ENCODE data around the gene NPIPA2.
"Not testable (repeated sequence)": the region's sequence is repeated elsewhere in the genome, so short reads cannot be mapped to it uniquely, and the experiment has no call there.

NPIPA2 gene

DNA sequence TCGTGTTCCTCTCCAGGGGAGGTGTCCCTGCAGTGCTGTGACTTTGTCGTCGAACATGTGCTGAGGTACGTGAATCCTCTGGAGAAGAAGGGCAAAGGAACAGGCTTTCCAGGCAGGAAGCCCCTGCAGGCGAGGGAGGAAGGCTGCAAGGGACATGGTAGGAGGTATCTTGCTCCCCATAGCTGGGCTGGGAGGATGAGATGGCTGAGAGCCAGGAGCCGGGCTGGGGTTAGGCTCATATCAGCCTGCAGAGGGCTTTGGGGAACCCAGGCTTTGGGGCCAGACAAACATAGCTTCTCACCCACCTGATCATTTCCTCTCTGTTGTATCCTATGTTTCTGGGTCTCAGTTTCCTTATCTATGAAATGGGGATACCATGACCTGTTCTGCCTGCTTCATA, 34.4 kb downstream of the NPIPA2 start:
- not testable (repeated sequence) for H3K36me3 ChIP-seq (ENCODE audit: control insufficient read depth, insufficient read depth, low read length); H3K4me1 ChIP-seq; H2AFZ ChIP-seq; H3K4me2 ChIP-seq (ENCODE audit: low read length); H3K9ac ChIP-seq; H3K79me2 ChIP-seq; H3K27me3 ChIP-seq (ENCODE audit: control insufficient read depth, insufficient read depth, low read length); H3K27ac ChIP-seq; H3K4me3 ChIP-seq (ENCODE audit: low read depth, low read length); H3K9me3 ChIP-seq (ENCODE audit: control insufficient read depth, low read length)

DNA sequence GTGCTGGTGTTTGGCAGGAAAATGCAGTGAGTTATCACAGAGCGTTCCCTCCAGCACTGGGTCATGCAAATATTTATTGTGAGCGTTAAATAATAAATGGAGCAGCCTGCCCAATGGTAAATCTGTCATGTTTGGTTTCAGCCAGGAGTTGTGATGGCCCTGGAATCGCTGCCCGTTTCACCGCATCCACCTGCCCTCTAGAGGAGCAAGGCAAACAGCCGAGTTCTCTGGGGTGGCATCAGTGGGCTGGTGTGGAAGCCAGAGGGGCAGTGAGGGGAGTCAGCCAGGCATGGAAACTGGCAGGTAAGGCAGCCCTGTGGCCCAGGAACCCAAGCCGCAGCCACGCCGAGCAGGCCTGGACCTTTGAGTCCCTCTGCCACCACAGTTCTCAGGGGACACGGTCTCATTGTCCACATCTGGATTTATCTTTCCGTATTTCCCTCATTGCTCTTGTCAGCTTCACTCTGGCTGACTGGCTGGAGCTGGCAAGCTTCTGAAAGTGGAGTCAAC, 37.1 kb downstream of the NPIPA2 start:
- H3K79me2 ChIP-seq; H3K36me3 ChIP-seq (ENCODE audit: control insufficient read depth, insufficient read depth, low read length); H3K4me3 ChIP-seq (ENCODE audit: low read depth, low read length); H3K9me3 ChIP-seq (ENCODE audit: control insufficient read depth, low read length); H3K4me1 ChIP-seq; H3K9ac ChIP-seq; H2AFZ ChIP-seq; H3K27ac ChIP-seq; H3K27me3 ChIP-seq (ENCODE audit: control insufficient read depth, insufficient read depth, low read length); H3K4me2 ChIP-seq (ENCODE audit: low read length): not testable (repeated sequence)

DNA sequence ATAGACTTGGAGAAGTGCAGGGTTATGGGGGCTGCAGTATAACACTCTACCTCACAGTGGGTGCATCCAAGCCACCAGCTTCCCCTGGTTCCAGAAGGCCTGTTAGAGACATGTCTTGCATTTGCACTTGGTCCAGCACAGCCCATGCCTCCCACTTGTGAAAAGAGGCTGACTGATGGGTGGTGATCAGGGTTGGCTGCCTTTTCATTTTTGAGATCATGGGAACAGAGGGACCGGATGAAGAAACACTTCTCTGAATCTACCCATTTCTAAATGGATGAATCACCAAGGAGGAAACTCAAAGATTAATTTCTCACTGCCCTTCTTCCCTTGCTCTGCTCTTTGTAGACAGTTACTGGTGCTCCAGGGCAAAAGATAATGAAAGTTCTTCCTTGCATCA, 43.8 kb downstream of the NPIPA2 start:
- not testable (repeated sequence) for H2AFZ ChIP-seq; H3K79me2 ChIP-seq; H3K4me3 ChIP-seq (ENCODE audit: low read depth, low read length); H3K27ac ChIP-seq; H3K27me3 ChIP-seq (ENCODE audit: control insufficient read depth, insufficient read depth, low read length); H3K36me3 ChIP-seq (ENCODE audit: control insufficient read depth, insufficient read depth, low read length); H3K9me3 ChIP-seq (ENCODE audit: control insufficient read depth, low read length); H3K4me1 ChIP-seq; H3K9ac ChIP-seq; H3K4me2 ChIP-seq (ENCODE audit: low read length)

DNA sequence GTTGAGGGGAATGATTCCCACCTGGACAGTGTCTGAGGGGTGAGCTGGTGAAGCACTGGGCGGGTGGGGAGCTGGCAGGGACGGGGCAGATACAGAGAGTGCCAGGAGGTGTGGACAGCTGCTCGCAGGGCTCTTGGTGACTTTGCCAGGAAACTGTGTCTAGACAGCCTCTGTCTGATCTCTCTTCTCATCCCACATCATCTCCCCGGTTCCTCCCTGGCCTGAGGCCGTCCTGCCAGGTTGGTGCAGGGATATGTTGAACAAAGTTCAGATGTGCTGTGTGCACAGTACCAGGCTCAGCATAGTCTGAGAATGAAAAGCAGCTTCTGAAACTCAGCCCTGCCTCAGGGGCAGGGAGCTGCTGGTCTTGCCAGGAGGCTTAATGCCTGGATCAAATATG, 47.2 kb downstream of the NPIPA2 start:
- not testable (repeated sequence) for H3K36me3 ChIP-seq (ENCODE audit: control insufficient read depth, insufficient read depth, low read length); H3K4me2 ChIP-seq (ENCODE audit: low read length); H3K79me2 ChIP-seq; H3K9ac ChIP-seq; H3K27me3 ChIP-seq (ENCODE audit: control insufficient read depth, insufficient read depth, low read length); H2AFZ ChIP-seq; H3K27ac ChIP-seq; H3K9me3 ChIP-seq (ENCODE audit: control insufficient read depth, low read length); H3K4me1 ChIP-seq; H3K4me3 ChIP-seq (ENCODE audit: low read depth, low read length)

DNA sequence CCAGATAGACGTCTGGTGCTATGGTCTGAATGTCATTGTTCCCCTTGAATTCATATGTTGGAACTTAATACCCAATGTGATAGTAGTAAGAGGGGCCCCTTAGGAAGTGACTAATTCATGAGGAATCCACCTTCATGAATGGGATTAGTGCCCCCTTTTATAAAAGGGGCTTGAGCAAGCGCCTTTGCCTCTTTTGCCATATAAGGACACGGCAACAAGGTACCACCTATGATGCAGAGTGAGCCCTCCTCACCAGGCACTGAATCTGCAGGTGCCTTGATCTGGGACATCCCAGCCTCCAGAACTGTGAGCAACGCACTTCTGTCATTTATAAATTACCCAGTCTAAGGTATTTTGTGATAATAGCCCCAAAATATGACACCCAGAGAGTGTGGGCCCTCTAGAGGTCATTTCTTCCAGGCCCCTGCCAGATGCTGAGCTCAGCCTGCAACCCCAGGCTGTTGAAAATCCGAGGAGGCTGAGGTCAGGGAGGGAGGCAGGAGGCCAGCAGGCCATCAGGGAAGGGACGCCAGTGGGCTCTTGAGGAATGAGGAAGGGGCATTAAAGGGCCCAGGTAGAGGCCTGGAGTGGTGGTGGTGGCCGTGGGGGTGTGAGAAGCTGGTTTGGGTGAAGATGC, 48.1 kb downstream of the NPIPA2 start:
- H3K27me3 ChIP-seq (ENCODE audit: control insufficient read depth, insufficient read depth, low read length); H3K36me3 ChIP-seq (ENCODE audit: control insufficient read depth, insufficient read depth, low read length); H3K4me3 ChIP-seq (ENCODE audit: low read depth, low read length); H3K4me1 ChIP-seq; H3K9me3 ChIP-seq (ENCODE audit: control insufficient read depth, low read length); H2AFZ ChIP-seq; H3K79me2 ChIP-seq; H3K9ac ChIP-seq; H3K4me2 ChIP-seq (ENCODE audit: low read length); H3K27ac ChIP-seq: not testable (repeated sequence)

DNA sequence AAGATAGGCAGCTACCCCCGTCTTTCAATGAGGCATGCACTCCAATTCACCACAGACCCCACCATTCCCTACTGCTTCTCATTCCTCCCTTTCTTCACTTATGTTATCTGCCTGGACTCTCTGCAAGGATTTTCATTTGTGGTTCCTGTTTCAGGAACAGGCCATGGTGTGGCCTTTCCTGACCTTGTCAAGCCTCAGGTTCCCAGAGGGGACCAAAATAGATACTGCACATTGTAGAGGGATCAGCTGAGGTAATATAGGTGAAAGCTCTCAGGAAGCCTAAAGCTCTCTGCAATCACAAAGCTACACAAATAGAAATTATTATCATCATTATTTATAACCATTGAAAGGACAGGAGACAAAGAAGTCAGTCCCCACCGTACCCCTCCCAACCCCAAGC, 50.6 kb downstream of the NPIPA2 start:
- H3K36me3 ChIP-seq (ENCODE audit: control insufficient read depth, insufficient read depth, low read length); H3K4me3 ChIP-seq (ENCODE audit: low read depth, low read length); H2AFZ ChIP-seq; H3K4me2 ChIP-seq (ENCODE audit: low read length); H3K27me3 ChIP-seq (ENCODE audit: control insufficient read depth, insufficient read depth, low read length); H3K27ac ChIP-seq; H3K4me1 ChIP-seq; H3K9me3 ChIP-seq (ENCODE audit: control insufficient read depth, low read length); H3K79me2 ChIP-seq; H3K9ac ChIP-seq: not testable (repeated sequence)

DNA sequence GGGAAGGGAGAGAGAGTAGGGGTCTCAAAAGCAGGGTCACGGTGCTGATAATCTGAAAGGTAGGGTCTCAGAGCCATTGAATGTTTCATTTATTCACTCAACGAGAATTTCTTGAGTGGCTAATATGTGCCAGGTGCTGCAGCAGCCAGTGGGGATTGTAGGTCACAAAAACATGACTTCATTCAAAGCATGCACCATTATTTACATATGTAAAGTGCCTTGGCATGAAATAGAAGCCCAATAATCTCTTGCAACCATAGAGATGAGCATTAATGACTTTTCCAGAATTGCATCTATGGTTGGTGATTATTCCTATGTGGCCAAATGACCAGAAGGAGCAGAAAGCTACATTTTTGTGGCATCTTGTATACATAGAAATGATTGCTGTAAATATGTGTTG, 55.2 kb downstream of the NPIPA2 start:
- H3K36me3 ChIP-seq (ENCODE audit: control insufficient read depth, insufficient read depth, low read length); H3K4me3 ChIP-seq (ENCODE audit: low read depth, low read length): not testable (repeated sequence)

DNA sequence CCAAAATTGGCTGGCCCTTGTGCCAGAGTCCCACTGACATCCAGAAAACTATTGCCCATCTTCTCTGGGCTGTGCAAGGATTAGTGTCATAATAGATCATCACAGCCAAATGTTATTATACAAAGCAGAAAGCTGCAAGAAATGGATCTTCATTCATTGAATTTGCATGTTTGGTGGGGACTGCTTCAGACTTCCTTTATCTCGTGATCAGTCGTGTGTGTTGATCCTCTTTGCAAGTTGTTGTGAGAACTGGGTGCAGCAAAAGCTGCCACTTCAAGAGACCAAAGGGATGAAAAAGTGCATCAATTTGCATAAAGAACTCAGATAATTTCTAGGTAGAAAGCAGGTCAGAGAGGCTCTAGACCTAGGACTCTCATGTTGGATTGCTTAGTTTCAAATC, 61.2 kb downstream of the NPIPA2 start:
- H3K9ac ChIP-seq, H2AFZ ChIP-seq: not testable (repeated sequence)

More for the DNA sequence above, 55.2 kb downstream of the NPIPA2 start:
- H3K4me2 ChIP-seq (ENCODE audit: low read length); H3K27ac ChIP-seq; H3K79me2 ChIP-seq; H3K9ac ChIP-seq; H3K9me3 ChIP-seq (ENCODE audit: control insufficient read depth, low read length); H3K4me1 ChIP-seq; H2AFZ ChIP-seq; H3K27me3 ChIP-seq (ENCODE audit: control insufficient read depth, insufficient read depth, low read length): not testable (repeated sequence)

DNA sequence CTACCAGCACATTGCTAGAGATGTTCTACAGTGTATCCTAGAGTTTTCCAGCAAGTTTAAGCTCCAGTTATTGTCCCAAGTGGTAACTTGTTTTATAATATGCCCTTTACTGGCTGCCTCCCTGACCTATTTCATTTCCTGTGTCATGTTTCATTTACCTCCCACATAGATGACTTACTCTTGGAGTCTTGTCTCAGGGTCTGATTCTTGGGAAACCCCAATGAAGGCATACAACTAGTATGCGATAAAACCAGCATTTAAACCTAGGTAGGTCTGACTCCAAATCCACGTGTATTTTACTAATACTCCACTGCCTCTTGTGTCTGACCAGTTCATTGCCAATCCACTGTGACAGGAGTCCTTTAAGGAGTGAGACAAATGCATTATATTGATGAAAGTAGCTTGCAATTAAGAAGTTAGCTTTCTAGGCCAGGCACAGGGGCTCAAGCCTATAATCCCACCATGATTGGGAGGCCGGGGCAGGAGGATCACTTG, 64.9 kb downstream of the NPIPA2 start:
- H3K9ac ChIP-seq; H3K36me3 ChIP-seq (ENCODE audit: control insufficient read depth, insufficient read depth, low read length); H3K27ac ChIP-seq; H3K4me2 ChIP-seq (ENCODE audit: low read length); H3K27me3 ChIP-seq (ENCODE audit: control insufficient read depth, insufficient read depth, low read length); H3K9me3 ChIP-seq (ENCODE audit: control insufficient read depth, low read length); H2AFZ ChIP-seq; H3K4me3 ChIP-seq (ENCODE audit: low read depth, low read length); H3K4me1 ChIP-seq; H3K79me2 ChIP-seq: not testable (repeated sequence)

More for the DNA sequence above, 61.2 kb downstream of the NPIPA2 start:
- H3K4me2 ChIP-seq (ENCODE audit: low read length); H3K9me3 ChIP-seq (ENCODE audit: control insufficient read depth, low read length); H3K79me2 ChIP-seq; H3K4me1 ChIP-seq; H3K4me3 ChIP-seq (ENCODE audit: low read depth, low read length); H3K36me3 ChIP-seq (ENCODE audit: control insufficient read depth, insufficient read depth, low read length); H3K27me3 ChIP-seq (ENCODE audit: control insufficient read depth, insufficient read depth, low read length); H3K27ac ChIP-seq: not testable (repeated sequence)

DNA sequence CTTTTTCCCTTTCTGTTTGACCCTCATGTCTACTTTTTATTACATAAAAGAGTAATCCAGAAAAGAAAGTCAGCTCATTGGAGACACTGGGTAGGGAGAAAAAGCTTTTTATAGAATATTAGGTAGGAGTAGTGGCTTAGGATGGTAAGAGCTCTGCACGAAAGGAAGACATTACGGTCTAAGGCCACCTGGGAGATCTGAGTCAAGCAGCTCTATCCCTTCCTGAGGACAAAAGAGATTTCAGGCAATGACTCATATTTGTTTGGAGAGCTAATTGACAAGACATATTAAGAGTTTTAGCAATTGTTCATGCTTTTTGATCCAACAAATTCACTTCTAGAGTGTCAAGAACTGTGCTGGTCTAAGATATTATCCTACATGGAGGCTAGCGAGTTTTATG, 71.6 kb downstream of the NPIPA2 start:
- not testable (repeated sequence) for H3K27me3 ChIP-seq (ENCODE audit: control insufficient read depth, insufficient read depth, low read length); H3K4me2 ChIP-seq (ENCODE audit: low read length); H3K9ac ChIP-seq; H3K36me3 ChIP-seq (ENCODE audit: control insufficient read depth, insufficient read depth, low read length); H3K4me1 ChIP-seq; H3K79me2 ChIP-seq; H3K9me3 ChIP-seq (ENCODE audit: control insufficient read depth, low read length); H2AFZ ChIP-seq; H3K27ac ChIP-seq; H3K4me3 ChIP-seq (ENCODE audit: low read depth, low read length)

All from parathyroid adenoma (tissue), 2 donors.